GM12875 (cell line): Measurements from ENCODE around the gene GRK6.
A peak's percentile ranks its signal among the peaks of the same experiment; 100 is the strongest.
"Not testable (repeated sequence)": the region's sequence is repeated elsewhere in the genome, so short reads cannot be mapped to it uniquely, and the experiment has no call there.

Experiments
- H3K4me3 ChIP-seq: one replicate; pipeline ENCODE4 v1.5.1; 2011; ENCODE audit warnings: low read depth, low read length, control low read depth
- CTCF ChIP-seq: IDR thresholded peaks from 2 replicates; pipeline ENCODE4 v1.5.1; 2011; ENCODE audit warnings: low read depth, mild to moderate bottlenecking, control low read depth, inconsistent platforms, low read length, moderate library complexity, borderline replicate concordance; ENCODE audit not compliant: insufficient read depth

Gene GRK6

GRCh38 chr5:177419046-177419445 lies 7.4 kb upstream of the GRK6 start:
- H3K4me3 ChIP-seq, result no peak overlapping the region
- no peak for TF ChIP-seq CTCF

GRCh38 chr5:177420472-177420871 lies 6.0 kb upstream of the GRK6 start:
- not testable (repeated sequence) for H3K4me3 ChIP-seq

GRCh38 chr5:177421062-177421798 lies 5.2 kb upstream of the GRK6 start:
- H3K4me3 ChIP-seq, result no peak overlapping the region
- no peak for TF ChIP-seq CTCF

- H3K4me3 ChIP-seq, result no peak overlapping the region
- no peak for TF ChIP-seq CTCF
These were observed 2.8 kb upstream of the GRK6 start for GRCh38 chr5:177423671-177424070.

- TF ChIP-seq CTCF, result no peak
- peak overlapping the region; percentile 64 for H3K4me3 ChIP-seq
These were observed 1.2 kb upstream of the GRK6 start for GRCh38 chr5:177425196-177425800.

- no peak for TF ChIP-seq CTCF
- H3K4me3 ChIP-seq, result peak overlapping the region; percentile 64
These were observed 493 bp upstream of the GRK6 start for GRCh38 chr5:177425801-177426565.

- peak overlapping the region; percentile 93 for H3K4me3 ChIP-seq
- no peak for TF ChIP-seq CTCF
These were observed 841 bp downstream of the GRK6 start for GRCh38 chr5:177427211-177427822.
